Measurements from ENCODE around the gene ASTL. TPM values are rescaled to one million over a fixed set of nuclear protein-coding genes. Genes with fewer than 3 reads are reported as not detected.

Gene ASTL
- total and polyA plus RNA-seq, 4 donors, result 0.57 to 0.62 TPM; not detected in 2

GRCh38 chr2:96156011-96156820 is 17.9 kb upstream of the ASTL start:
- 93 to 94% methylated on average over 10 of the region's 10 CpGs for WGBS, 2 donors
- H3K36me3 ChIP-seq (ENCODE audit: control insufficient read depth in 1 of 2, insufficient read depth in 2 of 2, low read length in 1 of 2), result no peaks in the 10 kb centered on the region
- H3K4me1 ChIP-seq (ENCODE audit: control insufficient read depth in 1 of 2, insufficient read depth in 2 of 2, low read length in 2 of 2), result no peaks in the 10 kb centered on the region
- no peak overlapping the region for H3K4me3 ChIP-seq (ENCODE audit: low read length in 2 of 2)
- H3K27me3 ChIP-seq (ENCODE audit: control insufficient read depth in 1 of 2, insufficient read depth in 2 of 2, low read length in 1 of 2), result no peaks in the 10 kb centered on the region
- ATAC-seq (ENCODE audit: low FRiP score) (no peak), DNase-seq (no peak)
- intact Hi-C loops (cut with DNase I), result no loop called here
- H3K27ac ChIP-seq (ENCODE audit: low read depth in 1 of 2, low read length in 2 of 2), result no peak overlapping the region
- H3K9me3 ChIP-seq (ENCODE audit: control insufficient read depth, low read length), result no peaks in the 10 kb centered on the region

GRCh38 chr2:96154506-96155380 is 16.4 kb upstream of the ASTL start:
- no peaks in the 10 kb centered on the region for H3K27me3 ChIP-seq (ENCODE audit: control insufficient read depth in 1 of 2, insufficient read depth in 2 of 2, low read length in 1 of 2)
- ATAC-seq (ENCODE audit: low FRiP score) (no peak), DNase-seq (peak in 1 of 2 donors; percentile 64)
- no peak overlapping the region for H3K27ac ChIP-seq (ENCODE audit: low read depth in 1 of 2, low read length in 2 of 2)
- intact Hi-C loops (cut with DNase I), result no loop called here
- H3K4me3 ChIP-seq (ENCODE audit: low read length in 2 of 2), result no peak overlapping the region
- H3K9me3 ChIP-seq (ENCODE audit: control insufficient read depth, low read length), result no peaks in the 10 kb centered on the region
- no peaks in the 10 kb centered on the region for H3K4me1 ChIP-seq (ENCODE audit: control insufficient read depth in 1 of 2, insufficient read depth in 2 of 2, low read length in 2 of 2)
- WGBS, 2 donors, result 91 to 94% methylated on average over 15 to 16 of the region's 16 CpGs
- H3K36me3 ChIP-seq (ENCODE audit: control insufficient read depth in 1 of 2, insufficient read depth in 2 of 2, low read length in 1 of 2), result no peaks in the 10 kb centered on the region

- DNase-seq, result peak in 1 of 2 donors; percentile 71
- ATAC-seq (ENCODE audit: low FRiP score), result no peak
- no peaks in the 10 kb centered on the region for H3K9me3 ChIP-seq (ENCODE audit: control insufficient read depth, low read length)
- no peaks in the 10 kb centered on the region for H3K4me1 ChIP-seq (ENCODE audit: control insufficient read depth in 1 of 2, insufficient read depth in 2 of 2, low read length in 2 of 2)
- H3K4me3 ChIP-seq (ENCODE audit: low read length in 2 of 2), result no peak overlapping the region
- intact Hi-C loops (cut with DNase I), result no loop called here
- WGBS, 2 donors, result 88 to 89% methylated on average over 7 of the region's 7 CpGs
- no peaks in the 10 kb centered on the region for H3K36me3 ChIP-seq (ENCODE audit: control insufficient read depth in 1 of 2, insufficient read depth in 2 of 2, low read length in 1 of 2)
- no peaks in the 10 kb centered on the region for H3K27me3 ChIP-seq (ENCODE audit: control insufficient read depth in 1 of 2, insufficient read depth in 2 of 2, low read length in 1 of 2)
- no peak overlapping the region for H3K27ac ChIP-seq (ENCODE audit: low read depth in 1 of 2, low read length in 2 of 2)
Observed at GRCh38 chr2:96153991-96154431, 15.7 kb upstream of the ASTL start.

- H3K9me3 ChIP-seq (ENCODE audit: control insufficient read depth, low read length), result no peaks in the 10 kb centered on the region
- H3K4me3 ChIP-seq (ENCODE audit: low read length in 2 of 2), result no peak overlapping the region
- H3K27ac ChIP-seq (ENCODE audit: low read depth in 1 of 2, low read length in 2 of 2), result no peak overlapping the region
- H3K4me1 ChIP-seq (ENCODE audit: control insufficient read depth in 1 of 2, insufficient read depth in 2 of 2, low read length in 2 of 2), result no peaks in the 10 kb centered on the region
- 92 to 94% methylated on average over 7 of the region's 7 CpGs for WGBS, 2 donors
- no peaks in the 10 kb centered on the region for H3K27me3 ChIP-seq (ENCODE audit: control insufficient read depth in 1 of 2, insufficient read depth in 2 of 2, low read length in 1 of 2)
- ATAC-seq (ENCODE audit: low FRiP score), result no peak
- H3K36me3 ChIP-seq (ENCODE audit: control insufficient read depth in 1 of 2, insufficient read depth in 2 of 2, low read length in 1 of 2), result no peaks in the 10 kb centered on the region
- intact Hi-C loops (cut with DNase I), result no loop called here
- DNase-seq, result peak; percentile 40 to 58
Observed at GRCh38 chr2:96153291-96153713, 15.0 kb upstream of the ASTL start.

GRCh38 chr2:96152304-96153161 is 14.2 kb upstream of the ASTL start:
- intact Hi-C loops (cut with DNase I), result no loop called here
- no peaks in the 10 kb centered on the region for H3K27me3 ChIP-seq (ENCODE audit: control insufficient read depth in 1 of 2, insufficient read depth in 2 of 2, low read length in 1 of 2)
- H3K9me3 ChIP-seq (ENCODE audit: control insufficient read depth, low read length), result no peaks in the 10 kb centered on the region
- H3K4me1 ChIP-seq (ENCODE audit: control insufficient read depth in 1 of 2, insufficient read depth in 2 of 2, low read length in 2 of 2), result no peaks in the 10 kb centered on the region
- DNase-seq, result peak in 1 of 2 donors; percentile 49
- H3K27ac ChIP-seq (ENCODE audit: low read depth in 1 of 2, low read length in 2 of 2), result no peak overlapping the region
- no peak overlapping the region for H3K4me3 ChIP-seq (ENCODE audit: low read length in 2 of 2)
- no peak for ATAC-seq (ENCODE audit: low FRiP score)
- WGBS, 2 donors, result 89 to 94% methylated on average over 12 to 13 of the region's 13 CpGs
- H3K36me3 ChIP-seq (ENCODE audit: control insufficient read depth in 1 of 2, insufficient read depth in 2 of 2, low read length in 1 of 2), result no peaks in the 10 kb centered on the region

- DNase-seq, result peak in 1 of 2 donors; percentile 15
- no peak for ATAC-seq (ENCODE audit: low FRiP score)
- H3K9me3 ChIP-seq (ENCODE audit: control insufficient read depth, low read length), result no peaks in the 10 kb centered on the region
- 94 to 96% methylated on average over 9 of the region's 9 CpGs for whole genome bisulfite sequencing, 2 donors
- H3K4me1 ChIP-seq (ENCODE audit: control insufficient read depth in 1 of 2, insufficient read depth in 2 of 2, low read length in 2 of 2), result no peaks in the 10 kb centered on the region
- intact Hi-C loops (cut with DNase I), result no loop called here
- H3K36me3 ChIP-seq (ENCODE audit: control insufficient read depth in 1 of 2, insufficient read depth in 2 of 2, low read length in 1 of 2), result no peaks in the 10 kb centered on the region
- no peaks in the 10 kb centered on the region for H3K27me3 ChIP-seq (ENCODE audit: control insufficient read depth in 1 of 2, insufficient read depth in 2 of 2, low read length in 1 of 2)
- no peak overlapping the region for H3K27ac ChIP-seq (ENCODE audit: low read depth in 1 of 2, low read length in 2 of 2)
- no peak overlapping the region for H3K4me3 ChIP-seq (ENCODE audit: low read length in 2 of 2)
Observed at GRCh38 chr2:96151595-96152303, 13.4 kb upstream of the ASTL start.

GRCh38 chr2:96150791-96151594 is 12.7 kb upstream of the ASTL start:
- ATAC-seq (ENCODE audit: low FRiP score) (no peak), DNase-seq (peak in 1 of 2 donors; percentile 62)
- 95 to 96% methylated on average over 14 of the region's 14 CpGs for WGBS, 2 donors
- Histone ChIP-seq H3K36me3 (ENCODE audit: control insufficient read depth in 1 of 2, insufficient read depth in 2 of 2, low read length in 1 of 2) (no peaks in the 10 kb centered on the region), H3K27ac (ENCODE audit: low read depth in 1 of 2, low read length in 2 of 2) (no peak overlapping the region), H3K4me3 (ENCODE audit: low read length in 2 of 2) (no peak overlapping the region), H3K9me3 (ENCODE audit: control insufficient read depth, low read length) (no peaks in the 10 kb centered on the region), H3K27me3 (ENCODE audit: control insufficient read depth in 1 of 2, insufficient read depth in 2 of 2, low read length in 1 of 2) (no peaks in the 10 kb centered on the region), H3K4me1 (ENCODE audit: control insufficient read depth in 1 of 2, insufficient read depth in 2 of 2, low read length in 2 of 2) (no peaks in the 10 kb centered on the region)
- intact Hi-C loops (cut with DNase I), result no loop called here

All from aorta (tissue), 5 donors.